ENCODE measurements around the gene RYR2. TPM values are rescaled to one million over a fixed set of nuclear protein-coding genes. Genes with fewer than 3 reads are reported as not detected.

Gene RYR2
- total RNA-seq, 1 donor from 2014 or later: 7.8 TPM

DNA sequence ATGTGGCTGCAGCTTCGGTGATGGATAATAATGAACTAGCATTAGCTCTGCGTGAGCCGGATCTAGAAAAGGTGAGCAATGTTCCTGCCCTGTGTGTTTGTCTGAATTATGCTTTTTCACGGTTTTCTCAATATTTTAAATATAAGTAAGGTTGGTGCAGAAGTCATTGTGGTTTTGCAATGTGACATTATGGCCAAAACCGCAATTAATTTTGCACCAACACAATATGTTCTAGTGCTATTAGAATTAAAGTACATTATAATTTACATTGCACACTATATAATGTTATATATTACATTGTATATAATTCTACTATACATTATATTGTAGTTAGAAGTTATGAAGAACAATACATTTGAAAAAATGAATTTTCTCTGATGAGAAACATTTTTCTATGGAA, 592.9 kb downstream of the RYR2 start:
- Histone ChIP-seq H3K4me1 (no peaks in the 10 kb centered on the region), H3K27ac (no peak overlapping the region), H3K9me3 (no peaks in the 10 kb centered on the region), H3K27me3 (no peaks in the 10 kb centered on the region), H3K36me3 (peaks cover 6% of the 10 kb centered on the region), H3K4me3 (no peak overlapping the region)
- TF ChIP-seq, protein P1, sequence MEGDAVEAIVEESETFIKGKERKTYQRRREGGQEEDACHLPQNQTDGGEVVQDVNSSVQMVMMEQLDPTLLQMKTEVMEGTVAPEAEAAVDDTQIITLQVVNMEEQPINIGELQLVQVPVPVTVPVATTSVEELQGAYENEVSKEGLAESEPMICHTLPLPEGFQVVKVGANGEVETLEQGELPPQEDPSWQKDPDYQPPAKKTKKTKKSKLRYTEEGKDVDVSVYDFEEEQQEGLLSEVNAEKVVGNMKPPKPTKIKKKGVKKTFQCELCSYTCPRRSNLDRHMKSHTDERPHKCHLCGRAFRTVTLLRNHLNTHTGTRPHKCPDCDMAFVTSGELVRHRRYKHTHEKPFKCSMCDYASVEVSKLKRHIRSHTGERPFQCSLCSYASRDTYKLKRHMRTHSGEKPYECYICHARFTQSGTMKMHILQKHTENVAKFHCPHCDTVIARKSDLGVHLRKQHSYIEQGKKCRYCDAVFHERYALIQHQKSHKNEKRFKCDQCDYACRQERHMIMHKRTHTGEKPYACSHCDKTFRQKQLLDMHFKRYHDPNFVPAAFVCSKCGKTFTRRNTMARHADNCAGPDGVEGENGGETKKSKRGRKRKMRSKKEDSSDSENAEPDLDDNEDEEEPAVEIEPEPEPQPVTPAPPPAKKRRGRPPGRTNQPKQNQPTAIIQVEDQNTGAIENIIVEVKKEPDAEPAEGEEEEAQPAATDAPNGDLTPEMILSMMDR (IDR thresholded peaks at IDR 0.05): no peak
- DNase-seq: no peak
- intact Hi-C loops (cut with DNase I): no loop called here
- ATAC-seq: no peak

- no peaks in the 10 kb centered on the region for H3K9me3 ChIP-seq
- no peak for ATAC-seq
- H3K4me3 ChIP-seq: no peak overlapping the region
- H3K36me3 ChIP-seq: peaks cover 6% of the 10 kb centered on the region
- intact Hi-C loops (cut with DNase I): no loop called here
- no peaks in the 10 kb centered on the region for H3K27me3 ChIP-seq
- H3K4me1 ChIP-seq: no peaks in the 10 kb centered on the region
- DNase-seq: no peak
- TF ChIP-seq, protein P1 (IDR thresholded peaks at IDR 0.05): no peak
- H3K27ac ChIP-seq: no peak overlapping the region
Measured at GRCh38 chr1:237638555-237638954, 596.6 kb downstream of the RYR2 start.

DNA sequence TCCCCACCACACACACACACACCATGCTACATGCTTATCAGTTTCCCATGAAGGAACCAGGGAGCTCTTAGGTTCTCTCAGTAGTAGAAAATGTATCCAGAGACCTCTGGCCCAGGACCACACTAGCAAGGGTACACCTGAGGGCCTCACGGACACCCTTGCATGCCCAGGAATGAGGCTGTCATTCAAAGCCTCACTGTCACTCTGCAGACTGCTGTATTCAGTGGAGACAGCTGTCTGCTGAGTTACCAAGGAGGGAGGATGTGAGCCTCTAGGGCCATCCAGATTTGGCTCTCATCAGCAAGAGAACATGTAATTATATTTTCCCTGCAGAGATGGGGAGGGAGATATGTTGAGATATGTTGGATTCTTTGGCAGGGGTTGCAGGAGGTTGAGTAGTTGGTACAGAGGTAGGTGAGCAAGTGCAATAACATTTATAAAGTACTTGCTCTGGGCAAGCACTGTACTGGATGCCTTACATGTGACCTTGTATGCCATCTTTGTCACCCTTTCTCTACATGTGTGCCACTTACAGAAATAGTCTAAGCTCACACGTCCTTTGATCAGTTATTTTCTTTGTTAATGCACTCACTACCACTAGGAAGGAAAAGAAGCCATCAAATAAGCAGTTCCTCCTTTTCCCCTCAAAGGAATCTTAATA, 598.2 kb downstream of the RYR2 start:
- ATAC-seq (no peak), DNase-seq (no peak)
- intact Hi-C loops (cut with DNase I): no loop called here

DNA sequence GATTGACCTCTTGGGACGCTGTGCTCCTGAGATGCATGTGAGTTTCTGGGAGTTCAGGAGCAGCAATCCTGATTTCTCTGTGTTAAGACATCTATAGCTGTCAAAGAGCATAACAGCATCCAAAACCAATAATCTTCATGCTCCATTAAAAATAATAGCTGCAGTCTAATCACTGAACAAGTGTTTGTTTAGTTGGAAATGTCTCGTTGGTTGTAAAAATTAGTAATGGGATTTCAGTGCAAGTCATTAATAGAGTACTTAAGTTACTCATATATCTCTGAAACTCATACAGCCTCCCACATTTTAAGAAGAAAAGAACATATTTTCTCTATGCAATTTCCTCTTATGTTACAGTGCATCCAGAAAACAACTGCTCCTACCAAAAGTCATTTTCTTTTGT, 599.0 kb downstream of the RYR2 start:
- ATAC-seq (no peak), DNase-seq (no peak)
- H3K27ac ChIP-seq: no peak overlapping the region
- no peak overlapping the region for H3K4me3 ChIP-seq
- intact Hi-C loops (cut with DNase I): no loop called here
- H3K36me3 ChIP-seq: peaks cover 6% of the 10 kb centered on the region
- TF ChIP-seq, protein P1 (IDR thresholded peaks at IDR 0.05): no peak
- H3K9me3 ChIP-seq: no peaks in the 10 kb centered on the region
- H3K4me1 ChIP-seq: no peaks in the 10 kb centered on the region
- H3K27me3 ChIP-seq: no peaks in the 10 kb centered on the region

More for the DNA sequence above, 598.2 kb downstream of the RYR2 start:
- TF ChIP-seq, protein P1 (IDR thresholded peaks at IDR 0.05): no peak
- no peak overlapping the region for H3K27ac ChIP-seq
- no peaks in the 10 kb centered on the region for H3K9me3 ChIP-seq
- no peak overlapping the region for H3K4me3 ChIP-seq
- H3K36me3 ChIP-seq: peaks cover 6% of the 10 kb centered on the region
- H3K27me3 ChIP-seq: no peaks in the 10 kb centered on the region
- H3K4me1 ChIP-seq: no peaks in the 10 kb centered on the region

- intact Hi-C loops (cut with DNase I): no loop called here
- no peaks in the 10 kb centered on the region for H3K36me3 ChIP-seq
- H3K27ac ChIP-seq: no peak overlapping the region
- TF ChIP-seq, protein P1 (IDR thresholded peaks at IDR 0.05): no peak
- no peaks in the 10 kb centered on the region for H3K9me3 ChIP-seq
- H3K4me1 ChIP-seq: no peaks in the 10 kb centered on the region
- H3K27me3 ChIP-seq: no peaks in the 10 kb centered on the region
- ATAC-seq: no peak
- no peak overlapping the region for H3K4me3 ChIP-seq
- no peak for DNase-seq
Measured at GRCh38 chr1:237650809-237651208, 608.8 kb downstream of the RYR2 start.

DNA sequence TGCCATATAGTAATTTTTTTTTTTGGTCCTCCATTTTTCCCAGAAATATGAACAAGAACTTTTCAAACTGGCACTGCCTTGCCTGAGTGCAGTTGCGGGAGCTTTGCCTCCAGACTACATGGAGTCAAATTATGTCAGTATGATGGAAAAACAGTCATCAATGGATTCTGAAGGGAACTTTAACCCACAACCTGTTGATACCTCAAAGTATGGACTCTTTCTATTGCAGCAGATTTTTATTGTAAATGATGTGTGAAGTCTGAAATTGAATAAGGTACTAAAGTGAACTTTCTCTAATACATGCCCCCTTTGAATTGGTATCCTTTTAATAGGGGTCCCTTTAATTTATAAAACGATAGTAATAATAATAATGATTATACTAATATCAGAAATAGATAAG, 613.8 kb downstream of the RYR2 start:
- Histone ChIP-seq H3K27ac (no peak overlapping the region), H3K9me3 (no peaks in the 10 kb centered on the region), H3K27me3 (no peaks in the 10 kb centered on the region), H3K36me3 (no peaks in the 10 kb centered on the region), H3K4me3 (no peak overlapping the region), H3K4me1 (no peaks in the 10 kb centered on the region)
- DNase-seq (no peak), ATAC-seq (no peak)
- intact Hi-C loops (cut with DNase I): no loop called here
- TF ChIP-seq, protein P1 (IDR thresholded peaks at IDR 0.05): no peak
